ENCODE measurements around the gene RNF121.

Gene RNF121

DNA sequence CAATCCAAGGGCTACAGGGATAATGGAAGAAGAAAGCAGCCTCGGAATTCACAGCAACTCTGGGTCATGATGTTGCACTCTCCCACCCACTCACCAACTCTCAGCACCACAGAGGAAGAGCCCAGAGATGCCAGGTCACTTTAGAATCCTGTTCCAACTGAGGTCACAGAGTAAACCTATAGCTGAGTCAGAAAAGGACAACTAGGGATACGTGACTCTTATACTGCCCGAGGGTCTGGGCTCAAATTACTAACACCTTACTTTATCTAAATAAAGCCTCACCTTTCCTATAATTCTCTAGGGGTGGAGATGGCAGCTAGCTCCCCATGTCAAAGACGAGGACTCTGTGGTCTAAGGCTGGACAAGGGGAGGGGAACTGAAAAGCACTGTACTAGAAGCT is 94.5 kb downstream of the RNF121 start:
- Histone ChIP-seq H3K27ac (ENCODE audit: low read length) (no peak overlapping the region), H3K27me3 (ENCODE audit: insufficient read depth, low read length, poor library complexity) (no peaks in the 10 kb centered on the region), H3K4me3 (ENCODE audit: low read depth in 1 of 2, low read length in 2 of 2) (no peak overlapping the region), H3K79me2 (ENCODE audit: insufficient read depth, low read length) (peaks cover 30% of the 10 kb centered on the region), H3K9me3 (ENCODE audit: insufficient read depth, low read length, severe bottlenecking) (no peaks in the 10 kb centered on the region), H2AFZ (ENCODE audit: low read depth, low read length) (no peak overlapping the region), H3K36me3 (ENCODE audit: insufficient read depth, low read length) (peaks cover 96% of the 10 kb centered on the region), H4K20me1 (ENCODE audit: insufficient read depth, low read length) (peaks cover 19% of the 10 kb centered on the region), H3K4me1 (ENCODE audit: insufficient read depth, low read length) (no peaks in the 10 kb centered on the region; the same call in 1 of the 2 replicates), H3K4me2 (ENCODE audit: insufficient read depth, low read length) (no peak overlapping the region), H3K9ac (ENCODE audit: low read depth, low read length) (no peak overlapping the region)
- TF ChIP-seq, protein P1, sequence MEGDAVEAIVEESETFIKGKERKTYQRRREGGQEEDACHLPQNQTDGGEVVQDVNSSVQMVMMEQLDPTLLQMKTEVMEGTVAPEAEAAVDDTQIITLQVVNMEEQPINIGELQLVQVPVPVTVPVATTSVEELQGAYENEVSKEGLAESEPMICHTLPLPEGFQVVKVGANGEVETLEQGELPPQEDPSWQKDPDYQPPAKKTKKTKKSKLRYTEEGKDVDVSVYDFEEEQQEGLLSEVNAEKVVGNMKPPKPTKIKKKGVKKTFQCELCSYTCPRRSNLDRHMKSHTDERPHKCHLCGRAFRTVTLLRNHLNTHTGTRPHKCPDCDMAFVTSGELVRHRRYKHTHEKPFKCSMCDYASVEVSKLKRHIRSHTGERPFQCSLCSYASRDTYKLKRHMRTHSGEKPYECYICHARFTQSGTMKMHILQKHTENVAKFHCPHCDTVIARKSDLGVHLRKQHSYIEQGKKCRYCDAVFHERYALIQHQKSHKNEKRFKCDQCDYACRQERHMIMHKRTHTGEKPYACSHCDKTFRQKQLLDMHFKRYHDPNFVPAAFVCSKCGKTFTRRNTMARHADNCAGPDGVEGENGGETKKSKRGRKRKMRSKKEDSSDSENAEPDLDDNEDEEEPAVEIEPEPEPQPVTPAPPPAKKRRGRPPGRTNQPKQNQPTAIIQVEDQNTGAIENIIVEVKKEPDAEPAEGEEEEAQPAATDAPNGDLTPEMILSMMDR (IDR thresholded peaks at IDR 0.05; ENCODE audit: borderline replicate concordance, extremely low read depth, low read length, poor library complexity, severe bottlenecking), result no peak
- TF ChIP-seq EZH2 (IDR thresholded peaks at IDR 0.05; ENCODE audit: borderline replicate concordance, low read depth, low read length, severe bottlenecking), result no peak
- ATAC-seq (ENCODE audit: insufficient read depth, low read depth), result no peak
- DNase-seq, result no peak

DNA sequence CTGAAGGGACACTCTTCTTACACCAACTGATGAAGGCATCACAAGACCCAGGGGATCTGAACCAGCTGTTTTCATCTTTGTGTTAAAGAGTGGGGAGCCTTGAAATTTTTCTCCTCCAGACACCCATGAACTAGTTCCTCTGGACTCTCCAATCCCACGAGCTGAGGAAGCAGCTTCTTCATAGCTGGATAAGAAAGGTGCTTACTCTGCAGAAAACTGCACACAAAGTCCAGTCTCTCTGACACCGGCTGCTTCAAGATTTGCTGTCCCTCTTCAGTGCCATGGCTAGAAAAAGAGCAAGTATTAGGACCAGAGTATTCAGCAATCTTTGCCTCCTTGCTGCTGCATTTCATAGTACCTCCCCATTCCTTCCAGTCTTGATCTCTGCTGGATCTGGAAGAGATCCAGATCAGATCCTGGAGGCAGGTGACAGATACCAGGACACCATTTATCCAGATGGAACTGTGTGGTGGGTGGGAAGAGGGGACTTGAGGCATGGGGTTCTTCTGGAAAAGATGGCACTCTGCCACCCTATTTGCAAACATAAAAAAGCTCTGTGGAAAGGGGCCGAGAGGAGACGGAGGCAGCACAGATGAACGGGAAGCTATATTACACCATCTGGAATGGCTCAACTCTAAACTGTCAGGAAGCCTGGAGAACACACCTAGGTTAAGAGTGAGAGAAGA is 95.4 kb downstream of the RNF121 start:
- Histone ChIP-seq H3K9ac (ENCODE audit: low read depth, low read length) (no peak overlapping the region), H3K9me3 (ENCODE audit: insufficient read depth, low read length, severe bottlenecking) (no peaks in the 10 kb centered on the region), H3K4me2 (ENCODE audit: insufficient read depth, low read length) (no peak overlapping the region), H3K27ac (ENCODE audit: low read length) (no peak overlapping the region), H2AFZ (ENCODE audit: low read depth, low read length) (no peak overlapping the region), H3K4me3 (ENCODE audit: low read depth in 1 of 2, low read length in 2 of 2) (no peak overlapping the region), H4K20me1 (ENCODE audit: insufficient read depth, low read length) (peaks cover 22% of the 10 kb centered on the region), H3K36me3 (ENCODE audit: insufficient read depth, low read length) (peaks cover 96% of the 10 kb centered on the region), H3K79me2 (ENCODE audit: insufficient read depth, low read length) (peaks cover 37% of the 10 kb centered on the region), H3K4me1 (ENCODE audit: insufficient read depth, low read length) (no peaks in the 10 kb centered on the region; the same call in 1 of the 2 replicates), H3K27me3 (ENCODE audit: insufficient read depth, low read length, poor library complexity) (no peaks in the 10 kb centered on the region)
- ATAC-seq (ENCODE audit: insufficient read depth, low read depth) (no peak), DNase-seq (no peak)
- TF ChIP-seq, protein P1 (IDR thresholded peaks at IDR 0.05; ENCODE audit: borderline replicate concordance, extremely low read depth, low read length, poor library complexity, severe bottlenecking), result no peak
- no peak for TF ChIP-seq EZH2 (IDR thresholded peaks at IDR 0.05; ENCODE audit: borderline replicate concordance, low read depth, low read length, severe bottlenecking)

DNA sequence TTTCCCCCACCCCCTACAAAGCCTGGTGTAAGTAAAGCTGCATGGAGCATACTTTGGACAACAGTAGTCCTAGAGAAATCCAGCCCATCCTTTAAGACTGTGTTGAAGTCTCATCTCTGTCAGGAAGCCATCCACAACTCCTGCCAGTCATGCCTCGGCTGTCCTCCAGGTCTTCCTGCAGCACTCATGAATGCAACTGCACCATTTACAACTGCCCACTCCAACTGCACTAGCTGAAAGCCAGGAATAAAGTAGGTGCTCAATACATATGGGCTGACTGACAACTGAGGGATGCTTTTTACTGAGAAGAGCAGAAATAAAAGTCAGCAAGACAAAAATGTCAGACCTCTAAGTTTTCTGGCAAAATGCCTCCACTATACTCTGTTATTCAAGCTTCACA is 97.2 kb downstream of the RNF121 start:
- no peak for TF ChIP-seq EZH2 (IDR thresholded peaks at IDR 0.05; ENCODE audit: borderline replicate concordance, low read depth, low read length, severe bottlenecking)
- TF ChIP-seq, protein P1 (IDR thresholded peaks at IDR 0.05; ENCODE audit: borderline replicate concordance, extremely low read depth, low read length, poor library complexity, severe bottlenecking), result no peak
- H3K27ac ChIP-seq (ENCODE audit: low read length), result no peak overlapping the region

More for the DNA sequence above, 97.2 kb downstream of the RNF121 start:
- Histone ChIP-seq H3K4me2 (ENCODE audit: insufficient read depth, low read length) (no peak overlapping the region), H4K20me1 (ENCODE audit: insufficient read depth, low read length) (peaks cover 28% of the 10 kb centered on the region), H3K79me2 (ENCODE audit: insufficient read depth, low read length) (peaks cover 53% of the 10 kb centered on the region), H3K4me3 (ENCODE audit: low read depth in 1 of 2, low read length in 2 of 2) (no peak overlapping the region), H3K9ac (ENCODE audit: low read depth, low read length) (no peak overlapping the region), H3K4me1 (ENCODE audit: insufficient read depth, low read length) (no peaks in the 10 kb centered on the region; the same call in 1 of the 2 replicates), H3K27me3 (ENCODE audit: insufficient read depth, low read length, poor library complexity) (no peaks in the 10 kb centered on the region), H2AFZ (ENCODE audit: low read depth, low read length) (no peak overlapping the region), H3K36me3 (ENCODE audit: insufficient read depth, low read length) (peaks cover 93% of the 10 kb centered on the region), H3K9me3 (ENCODE audit: insufficient read depth, low read length, severe bottlenecking) (no peaks in the 10 kb centered on the region)
- ATAC-seq (ENCODE audit: insufficient read depth, low read depth) (no peak), DNase-seq (no peak)

Measured in DND-41 (cell line).